Stomach (tissue), 4 donors: ENCODE measurements around the gene EOMES.

ENCODE experiments used
- CTCF ChIP-seq, 7 experiments: fragments of 450-650 bp in 4 of 7; fragments of 200-600 bp in 3 of 7; sonication (generic) in 3 of 7; IDR thresholded peaks; one replicate each; pipeline ENCODE4 v1.5.1; 2016 to 2019; ENCODE audit warnings: antibody characterized with exemption in 7 of 7, control low read depth in 2 of 7, mild to moderate bottlenecking in 1 of 7
- EP300 ChIP-seq: sonication (generic); formaldehyde crosslinking; IDR thresholded peaks from one replicate; pipeline ENCODE4 v1.6.1; 2017; ENCODE audit warnings: antibody characterized with exemption
- POLR2A ChIP-seq, 4 donors: fragments of 450-650 bp; IDR thresholded peaks; one replicate each; pipeline ENCODE4 v1.6.1; 2016; ENCODE audit warnings: antibody characterized with exemption in 4 of 4, control low read depth in 2 of 4, mild to moderate bottlenecking in 1 of 4, moderate library complexity in 1 of 4
- POLR2AphosphoS5 ChIP-seq, 3 donors: sonication (generic); formaldehyde crosslinking; IDR thresholded peaks; one replicate each; pipeline ENCODE4 v1.6.1; 2016; ENCODE audit warnings: antibody characterized with exemption in 3 of 3

- TF ChIP-seq CTCF (IDR thresholded peaks at IDR 0.05), result no peak
- TF ChIP-seq POLR2A (IDR thresholded peaks at IDR 0.05), result no peak
- no peak for TF ChIP-seq POLR2AphosphoS5 (IDR thresholded peaks at IDR 0.05)
- no peak for TF ChIP-seq EP300
Observed at GRCh38 chr3:27670619-27671018, 51.5 kb downstream of the EOMES start.
